Endothelial cell of umbilical vein (primary cell): ENCODE results near the gene KCNMA1. TPM values are rescaled to one million over a fixed set of nuclear protein-coding genes. Genes with fewer than 3 reads are reported as not detected.

Source experiments
- BruUV-seq: library from RNA; stranded (reverse); fragments of 400-500 nt; replicated peaks from 2 replicates; lab custom pipeline; 2021; lab: Mats Ljungman, UMichigan
- CTCF ChIA-PET: fragments of 300-600, 350-600 bp; sonication (Branson Sonifier 250); formaldehyde crosslinking; loops from one replicate; lab custom pipeline; 2021; ENCODE audit warnings: antibody characterized with exemption, inconsistent platforms; lab: Charles Lee
- POLR2A ChIA-PET: fragments of 300-600, 350-600 bp; sonication (Branson Sonifier 250); formaldehyde crosslinking; loops from one replicate; lab custom pipeline; 2021; ENCODE audit warnings: antibody characterized with exemption, inconsistent platforms; lab: Charles Lee
- DNase-seq: peaks from one replicate; pipeline ENCODE4 v3.0.0-alpha.2; 2011; ENCODE audit warnings: low read depth, low spot score
- FAIRE-seq: peaks from 2 replicates; lab custom pipeline; 2011; peaks lifted over from hg19 to GRCh38; lab: Jason Lieb, UNC
- H2AFZ ChIP-seq: 2 replicates; pipeline ENCODE4 v1.6.0; 2012; ENCODE audit warnings: low read depth, low read length, control low read depth, inconsistent platforms
- H3K27ac ChIP-seq: 2 replicates; pipeline ENCODE4 v1.5.1; 2011; ENCODE audit warnings: low read depth, mild to moderate bottlenecking, control low read depth, low read length, moderate library complexity; ENCODE audit not compliant: insufficient read depth
- H3K27me3 ChIP-seq, 2 experiments: 2 replicates each; pipeline versions ENCODE4 v1.6.0 to v1.6.1; 2011; ENCODE audit warnings: low read length in 2 of 2, mixed read lengths in 1 of 2; ENCODE audit not compliant: control insufficient read depth in 2 of 2, insufficient read depth in 2 of 2
- H3K36me3 ChIP-seq, 2 experiments: 2 replicates in 1 of 2; 3 replicates in 1 of 2; pipeline ENCODE4 v1.5.1; 2011; ENCODE audit warnings: low read length in 2 of 2, mild to moderate bottlenecking in 1 of 2, moderate library complexity in 1 of 2; ENCODE audit not compliant: control insufficient read depth in 2 of 2, insufficient read depth in 2 of 2; ENCODE audit errors: extremely low read depth in 1 of 2
- H3K4me1 ChIP-seq: 3 replicates; pipeline ENCODE4 v1.5.1; 2011; ENCODE audit warnings: mild to moderate bottlenecking, low read length; ENCODE audit not compliant: control insufficient read depth, insufficient read depth; ENCODE audit errors: extremely low read depth
- H3K4me2 ChIP-seq: 2 replicates; pipeline ENCODE4 v1.6.1; 2011; ENCODE audit warnings: low read length, control low read depth, mixed read lengths; ENCODE audit not compliant: insufficient read depth
- H3K4me3 ChIP-seq, 3 experiments: fragments of 200-600 bp in 1 of 3; sonication (generic), shearing (Covaris generic) in 1 of 3; replicated peaks in 1 of 3; 2 replicates each; pipeline ENCODE4 v1.5.1; 2011 to 2016; ENCODE audit warnings: control low read depth in 3 of 3, low read length in 3 of 3, mild to moderate bottlenecking in 2 of 3, inconsistent platforms in 1 of 3, low read depth in 1 of 3, moderate library complexity in 1 of 3; ENCODE audit not compliant: insufficient read depth in 1 of 3
- H3K79me2 ChIP-seq: 2 replicates; pipeline ENCODE4 v1.6.0; 2012; ENCODE audit warnings: low read length, inconsistent platforms; ENCODE audit not compliant: control insufficient read depth, insufficient read depth
- H3K9ac ChIP-seq: replicated peaks from 2 replicates; pipeline ENCODE3; 2011; ENCODE audit warnings: low read length, control low read depth; ENCODE audit not compliant: insufficient read depth; ENCODE audit errors: extremely low read depth
- H3K9me1 ChIP-seq: replicated peaks from 3 replicates; pipeline ENCODE4 v1.6.0; 2011; ENCODE audit warnings: mild to moderate bottlenecking, low read length; ENCODE audit not compliant: control insufficient read depth, insufficient read depth; ENCODE audit errors: extremely low read depth
- H3K9me3 ChIP-seq: replicated peaks from 2 replicates; pipeline ENCODE4 v1.5.1; 2012; ENCODE audit warnings: low read length, inconsistent platforms; ENCODE audit not compliant: control insufficient read depth, insufficient read depth
- H4K20me1 ChIP-seq: replicated peaks from 2 replicates; pipeline ENCODE3; 2011; ENCODE audit warnings: mild to moderate bottlenecking, low read length; ENCODE audit not compliant: control insufficient read depth, insufficient read depth; ENCODE audit errors: extremely low read depth
- CTCF ChIP-seq, 2 donors: IDR thresholded peaks; 1 replicate in 1 of 2; 2 replicates in 1 of 2; pipeline ENCODE4 v1.5.1; 2011; ENCODE audit warnings: low read length in 2 of 2, mild to moderate bottlenecking in 2 of 2, moderate library complexity in 2 of 2, control low read depth in 1 of 2, inconsistent platforms in 1 of 2, low read depth in 1 of 2; ENCODE audit not compliant: insufficient read depth in 1 of 2; ENCODE audit errors: extremely low read depth in 1 of 2
- EZH2 ChIP-seq: IDR thresholded peaks from 2 replicates; pipeline ENCODE4 v1.6.1; 2012; ENCODE audit warnings: borderline replicate concordance, low read depth, mild to moderate bottlenecking, moderate library complexity, low read length, inconsistent platforms; ENCODE audit not compliant: severe bottlenecking
- FOS ChIP-seq: IDR thresholded peaks from 2 replicates; pipeline ENCODE4 v1.6.1; 2011; ENCODE audit warnings: mild to moderate bottlenecking, low read length, moderate library complexity, borderline replicate concordance; ENCODE audit not compliant: insufficient read depth
- GATA2 ChIP-seq: IDR thresholded peaks from 2 replicates; pipeline ENCODE4 v1.7.0; 2011; ENCODE audit warnings: low read depth, mild to moderate bottlenecking, moderate library complexity, mixed read lengths, low read length; ENCODE audit not compliant: insufficient read length, insufficient read depth
- JUN ChIP-seq: IDR thresholded peaks from 2 replicates; pipeline ENCODE4 v1.6.1; 2011; ENCODE audit warnings: borderline replicate concordance, low read depth; ENCODE audit not compliant: insufficient read length, insufficient read depth
- MAX ChIP-seq: IDR thresholded peaks from 2 replicates; pipeline ENCODE4 v1.6.1; 2011; ENCODE audit not compliant: insufficient read depth, insufficient read length
- MYC ChIP-seq: IDR thresholded peaks from one replicate; pipeline ENCODE4 v1.6.1; 2011; ENCODE audit warnings: mild to moderate bottlenecking, low read depth, low read length
- POLR2A ChIP-seq: IDR thresholded peaks from 2 replicates; pipeline ENCODE4 v1.6.1; 2012; ENCODE audit warnings: low read depth, mild to moderate bottlenecking, control low read depth, low read length
- POLR2AphosphoS5 ChIP-seq: IDR thresholded peaks from 2 replicates; pipeline ENCODE4 v1.6.1; 2012; ENCODE audit warnings: low read depth, mild to moderate bottlenecking, control low read depth, low read length, moderate library complexity; ENCODE audit not compliant: insufficient read depth
- dilution Hi-C: fragments of 300-500 bp; cut with MboI; formaldehyde crosslinking; loops from one replicate; pipeline ENCODE4 v1.15.0; 2019; ENCODE audit warnings: low sequenced_read_pairs; ENCODE audit not compliant: extremely low pct_ligation_motif_present
- intact Hi-C: fragments of 100-400 bp; cut with micrococcal nuclease; formaldehyde crosslinking; loops from one replicate; pipeline ENCODE4 v1.10.0; 2022
- polyA plus RNA-seq, 4 experiments: library from polyadenylated mRNA; depleted of rRNA in 3 of 4; stranded (reverse) in 3 of 4; unstranded in 1 of 4; fragments of >200 nt; gene quantifications; 2 replicates each; pipeline versions ENCODE4 v1.2.1 to v1.2.3, GENCODE V29; 2011 to 2012; ENCODE audit warnings: missing spikeins in 1 of 4
- total RNA-seq: library from RNA; stranded (reverse); gene quantifications from 2 replicates; pipeline ENCODE4 v1.2.3, GENCODE V29; 2021

KCNMA1 gene
- total and polyA plus RNA-seq, 2 donors (not counting 3 experiments of a cell fraction or from before 2014, with no cell fraction given) = 0.10 to 0.82 TPM

- FAIRE-seq (no peak), DNase-seq (no peak)
- Histone ChIP-seq H3K9me3 (no peaks in the 10 kb centered on the region), H4K20me1 (no peaks in the 10 kb centered on the region), H3K36me3 (no peaks in the 10 kb centered on the region), H3K27me3 (peaks cover 2% of the 10 kb centered on the region in 2 experiments), H3K4me1 (no peaks in the 10 kb centered on the region), H3K9ac (no peak overlapping the region), H3K79me2 (no peaks in the 10 kb centered on the region), H3K9me1 (no peaks in the 10 kb centered on the region), H2AFZ (no peak overlapping the region), H3K27ac (no peak overlapping the region), H3K4me3 (no peak overlapping the region), H3K4me2 (no peak overlapping the region)
- dilution Hi-C loops (no loop called here), intact Hi-C loops (loop anchor here (2.0 to 5.0 kb wide), 3 partner anchors 142 to 461 kb away; no protein-coding TSS in a partner anchor)
- BruUV-seq = no TSS peak
- no peak for TF ChIP-seq CTCF (IDR thresholded peaks at IDR 0.05; ENCODE audit: extremely low read depth in 1 of 2, insufficient read depth in 1 of 2, low read depth in 1 of 2, low read length in 2 of 2)
- no peak for TF ChIP-seq JUN
- TF ChIP-seq EZH2 = no peak
- no peak for TF ChIP-seq GATA2
- no peak for TF ChIP-seq FOS
- no peak for TF ChIP-seq POLR2A
- TF ChIP-seq POLR2AphosphoS5 = no peak
- TF ChIP-seq MYC = no peak
- no peak for TF ChIP-seq MAX
- ChIA-PET CTCF (interaction anchor here (1.0 to 7.3 kb wide), 11 partner anchors 13 to 462 kb away, joined by 3 to 114 read pairs (median 4); no protein-coding TSS in a partner anchor), POLR2A (no interaction called here)
Observed at GRCh38 chr10:77249901-77250459, 387.6 kb downstream of the KCNMA1 start.
